Measurements from ENCODE around the gene SULT1E1.

DNA sequence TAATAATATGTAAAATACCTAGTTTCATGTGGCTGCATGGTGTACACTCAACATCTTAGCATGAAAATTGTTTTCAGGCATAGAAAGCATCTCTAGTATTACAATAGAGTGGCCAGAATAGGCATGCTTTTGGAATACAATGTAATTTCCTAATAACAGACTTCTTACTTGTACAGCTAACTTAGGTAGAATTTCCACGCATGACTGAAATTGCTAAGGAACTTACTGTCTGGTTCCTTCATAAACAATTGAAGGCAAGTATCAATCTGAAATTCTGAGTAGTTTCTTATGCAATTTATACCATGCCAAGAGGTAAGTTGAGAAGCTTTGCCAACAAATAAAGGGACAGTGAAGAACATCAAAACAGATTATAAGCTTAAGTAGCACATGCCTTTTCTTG lies 26.7 kb downstream of the SULT1E1 start:
- TF ChIP-seq, protein P1, sequence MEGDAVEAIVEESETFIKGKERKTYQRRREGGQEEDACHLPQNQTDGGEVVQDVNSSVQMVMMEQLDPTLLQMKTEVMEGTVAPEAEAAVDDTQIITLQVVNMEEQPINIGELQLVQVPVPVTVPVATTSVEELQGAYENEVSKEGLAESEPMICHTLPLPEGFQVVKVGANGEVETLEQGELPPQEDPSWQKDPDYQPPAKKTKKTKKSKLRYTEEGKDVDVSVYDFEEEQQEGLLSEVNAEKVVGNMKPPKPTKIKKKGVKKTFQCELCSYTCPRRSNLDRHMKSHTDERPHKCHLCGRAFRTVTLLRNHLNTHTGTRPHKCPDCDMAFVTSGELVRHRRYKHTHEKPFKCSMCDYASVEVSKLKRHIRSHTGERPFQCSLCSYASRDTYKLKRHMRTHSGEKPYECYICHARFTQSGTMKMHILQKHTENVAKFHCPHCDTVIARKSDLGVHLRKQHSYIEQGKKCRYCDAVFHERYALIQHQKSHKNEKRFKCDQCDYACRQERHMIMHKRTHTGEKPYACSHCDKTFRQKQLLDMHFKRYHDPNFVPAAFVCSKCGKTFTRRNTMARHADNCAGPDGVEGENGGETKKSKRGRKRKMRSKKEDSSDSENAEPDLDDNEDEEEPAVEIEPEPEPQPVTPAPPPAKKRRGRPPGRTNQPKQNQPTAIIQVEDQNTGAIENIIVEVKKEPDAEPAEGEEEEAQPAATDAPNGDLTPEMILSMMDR (IDR thresholded peaks at IDR 0.05) = no peak
- no peak for TF ChIP-seq POLR2AphosphoS5 (IDR thresholded peaks at IDR 0.05)
- no peak for TF ChIP-seq POLR2A (IDR thresholded peaks at IDR 0.05)

All from breast epithelium (tissue), 3 donors.